Keratinocyte (primary cell): ENCODE data around the gene DLG2. TPM values are rescaled to one million over a fixed set of nuclear protein-coding genes. Genes with fewer than 3 reads are reported as not detected.

ENCODE experiments used
- DNase-seq: peaks from one replicate; pipeline ENCODE4 v3.0.0-alpha.2; 2011; ENCODE audit warnings: low read depth, missing footprints, low spot score
- FAIRE-seq: peaks from 2 replicates; lab custom pipeline; 2011; peaks lifted over from hg19 to GRCh38; lab: Jason Lieb, UNC
- H2AFZ ChIP-seq: 2 replicates; pipeline ENCODE4 v1.6.0; 2012; ENCODE audit warnings: low read length, control low read depth, inconsistent platforms; ENCODE audit not compliant: control insufficient read depth
- H3K27ac ChIP-seq: 2 replicates; pipeline ENCODE4 v1.5.1; 2011; ENCODE audit warnings: low read length; ENCODE audit not compliant: control insufficient read depth, insufficient read depth
- H3K27me3 ChIP-seq: 3 replicates; pipeline ENCODE4 v1.6.0; 2011; ENCODE audit warnings: low read length; ENCODE audit not compliant: control insufficient read depth, insufficient read depth; ENCODE audit errors: extremely low read depth
- H3K36me3 ChIP-seq, 2 experiments: 2 replicates in 1 of 2; 3 replicates in 1 of 2; pipeline ENCODE4 v1.5.1; 2011; ENCODE audit warnings: low read length in 2 of 2, mild to moderate bottlenecking in 1 of 2; ENCODE audit not compliant: control insufficient read depth in 2 of 2, insufficient read depth in 2 of 2; ENCODE audit errors: extremely low read depth in 1 of 2
- H3K4me1 ChIP-seq: 3 replicates; pipeline ENCODE4 v1.5.1; 2011; ENCODE audit warnings: low read length; ENCODE audit not compliant: control insufficient read depth, insufficient read depth; ENCODE audit errors: extremely low read depth
- H3K4me2 ChIP-seq: 3 replicates; pipeline ENCODE4 v1.6.0; 2011; ENCODE audit warnings: low read depth, low read length; ENCODE audit not compliant: control insufficient read depth, insufficient read depth; ENCODE audit errors: extremely low read depth
- H3K4me3 ChIP-seq, 3 experiments: fragments of 200-600 bp in 1 of 3; sonication (generic) in 1 of 3; 2 replicates in 2 of 3; 3 replicates in 1 of 3; pipeline ENCODE4 v1.5.1; 2011 to 2016; ENCODE audit warnings: low read length in 3 of 3, mild to moderate bottlenecking in 3 of 3, control low read depth in 2 of 3, inconsistent platforms in 1 of 3, low read depth in 1 of 3, mixed read lengths in 1 of 3, mixed run types in 1 of 3, moderate library complexity in 1 of 3; ENCODE audit not compliant: control insufficient read depth in 2 of 3, insufficient read depth in 2 of 3; ENCODE audit errors: extremely low read depth in 1 of 3
- H3K79me2 ChIP-seq: 2 replicates; pipeline ENCODE4 v1.6.0; 2012; ENCODE audit warnings: low read length; ENCODE audit not compliant: control insufficient read depth, insufficient read depth
- H3K9ac ChIP-seq: 3 replicates; pipeline ENCODE4 v1.6.0; 2011; ENCODE audit warnings: low read length; ENCODE audit not compliant: control insufficient read depth, insufficient read depth; ENCODE audit errors: extremely low read depth
- H3K9me1 ChIP-seq: 3 replicates; pipeline ENCODE4 v1.6.0; 2011; ENCODE audit warnings: low read length; ENCODE audit not compliant: control insufficient read depth, insufficient read depth; ENCODE audit errors: extremely low read depth
- H3K9me3 ChIP-seq: 2 replicates; pipeline ENCODE4 v1.5.1; 2012; ENCODE audit warnings: low read depth, low read length; ENCODE audit not compliant: control insufficient read depth
- H4K20me1 ChIP-seq: 3 replicates; pipeline ENCODE4 v1.6.0; 2011; ENCODE audit warnings: low read length; ENCODE audit not compliant: control insufficient read depth, insufficient read depth; ENCODE audit errors: extremely low read depth
- CTCF ChIP-seq, 3 experiments: IDR thresholded peaks in 1 of 3; conservative IDR thresholded peaks in 1 of 3; optimal IDR thresholded peaks in 1 of 3; 2 replicates in 2 of 3; 3 replicates in 1 of 3; pipeline versions ENCODE3 to v1.5.1; 2011; ENCODE audit warnings: low read length in 3 of 3, mild to moderate bottlenecking in 3 of 3, moderate library complexity in 2 of 3, control low read depth in 1 of 3, inconsistent platforms in 1 of 3; ENCODE audit not compliant: insufficient read depth in 2 of 3; ENCODE audit errors: extremely low read depth in 1 of 3
- EZH2 ChIP-seq: IDR thresholded peaks from one replicate; pipeline ENCODE4 v1.6.1; 2012; ENCODE audit warnings: inconsistent platforms, mild to moderate bottlenecking, low read length, moderate library complexity
- dilution Hi-C: fragments of 300-500 bp; cut with MboI; formaldehyde crosslinking; loops from one replicate; pipeline ENCODE4 v1.7.0; 2020; ENCODE audit warnings: low sequenced_read_pairs; ENCODE audit not compliant: extremely low pct_ligation_motif_present
- polyA plus RNA-seq, 5 experiments: library from polyadenylated mRNA; depleted of rRNA in 3 of 5; stranded (reverse) in 3 of 5; stranded (forward) in 1 of 5; unstranded in 1 of 5; fragments of >200 nt; gene quantifications; 1 replicate in 1 of 5; 2 replicates in 3 of 5; 3 replicates in 1 of 5; pipeline versions ENCODE4 v1.2.1 to v1.2.3, GENCODE V29; 2011 to 2012; ENCODE audit warnings: missing spikeins in 2 of 5, low read depth in 1 of 5, low replicate concordance in 1 of 5

DLG2 gene
- polyA plus RNA-seq, 1 donor (not counting 4 experiments of a cell fraction or from before 2014, with no cell fraction given) = 0.55 TPM

GRCh38 chr11:84384731-84385130 lies 1242.4 kb downstream of the DLG2 start:
- peak; percentile 5 for FAIRE-seq
- no peaks in the 10 kb centered on the region for H3K9me1 ChIP-seq
- H4K20me1 ChIP-seq = no peaks in the 10 kb centered on the region
- no peaks in the 10 kb centered on the region for H3K9me3 ChIP-seq
- no peak overlapping the region for H3K9ac ChIP-seq
- H3K4me3 ChIP-seq = no peak overlapping the region
- H3K4me2 ChIP-seq = no peak overlapping the region
- no peak overlapping the region for H2AFZ ChIP-seq
- no peaks in the 10 kb centered on the region for H3K27me3 ChIP-seq
- dilution Hi-C loops = loop anchor here (10.0 to 25.0 kb wide), 2 partner anchors 153 to 550 kb away; no protein-coding TSS in a partner anchor
- DNase-seq = no peak
- H3K79me2 ChIP-seq = no peaks in the 10 kb centered on the region
- H3K4me1 ChIP-seq = no peaks in the 10 kb centered on the region
- TF ChIP-seq EZH2 = no peak
- peak; percentile 56 to 69 (median 60) for TF ChIP-seq CTCF (optimal IDR thresholded peaks at IDR 0.05 in 1 of 3, IDR thresholded peaks at IDR 0.05 in 1 of 3, conservative IDR thresholded peaks at IDR 0.05 in 1 of 3; ENCODE audit: extremely low read depth in 1 of 3, insufficient read depth in 2 of 3, low read length in 3 of 3)
- H3K36me3 ChIP-seq = no peaks in the 10 kb centered on the region
- no peak overlapping the region for H3K27ac ChIP-seq

- dilution Hi-C loops = loop anchor here (10.0 to 25.0 kb wide), 2 partner anchors 154 to 549 kb away; no protein-coding TSS in a partner anchor
- DNase-seq (no peak), FAIRE-seq (no peak)
- no peaks in the 10 kb centered on the region for H3K9me1 ChIP-seq
- no peak overlapping the region for H3K9ac ChIP-seq
- H3K4me1 ChIP-seq = no peaks in the 10 kb centered on the region
- no peaks in the 10 kb centered on the region for H3K9me3 ChIP-seq
- H2AFZ ChIP-seq = no peak overlapping the region
- H3K27me3 ChIP-seq = no peaks in the 10 kb centered on the region
- H3K36me3 ChIP-seq = no peaks in the 10 kb centered on the region
- H3K79me2 ChIP-seq = no peaks in the 10 kb centered on the region
- H3K4me3 ChIP-seq = no peak overlapping the region
- no peak overlapping the region for H3K27ac ChIP-seq
- H4K20me1 ChIP-seq = no peaks in the 10 kb centered on the region
- H3K4me2 ChIP-seq = no peak overlapping the region
- TF ChIP-seq CTCF (optimal IDR thresholded peaks at IDR 0.05 in 1 of 3, IDR thresholded peaks at IDR 0.05 in 1 of 3, conservative IDR thresholded peaks at IDR 0.05 in 1 of 3; ENCODE audit: extremely low read depth in 1 of 3, insufficient read depth in 2 of 3, low read length in 3 of 3) (no peak), EZH2 (no peak)
Observed at GRCh38 chr11:84383576-84383975, 1243.6 kb downstream of the DLG2 start.
